ENCODE data around the gene TNS3.

The TNS3 gene

DNA sequence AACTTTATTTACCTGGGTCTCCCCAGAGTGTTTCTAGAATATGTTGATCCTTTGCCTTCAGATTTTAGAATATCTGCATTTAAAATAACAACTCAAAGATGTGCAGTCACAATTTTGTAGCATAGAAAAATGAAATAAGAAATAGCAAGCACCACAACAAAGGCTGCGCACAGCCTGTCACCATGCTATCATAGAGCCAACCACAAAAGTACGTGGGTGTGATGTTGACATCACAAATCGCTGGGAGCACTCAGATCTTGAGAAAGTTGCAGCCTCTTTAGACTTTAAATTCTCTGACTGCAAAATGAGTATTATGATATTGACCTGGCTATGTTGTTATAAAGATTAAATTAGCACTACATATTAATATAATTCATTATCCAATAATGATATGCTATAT is 177.9 kb downstream of the TNS3 start:
- no peak overlapping the region for H3K4me3 ChIP-seq (ENCODE audit: control insufficient read depth, low read depth, low read length)
- no peak for DNase-seq (ENCODE audit: low read depth)
- no peak for TF ChIP-seq CTCF (IDR thresholded peaks at IDR 0.05; ENCODE audit: control insufficient read depth, insufficient read depth, low read depth, low read length, missing control alignments)

DNA sequence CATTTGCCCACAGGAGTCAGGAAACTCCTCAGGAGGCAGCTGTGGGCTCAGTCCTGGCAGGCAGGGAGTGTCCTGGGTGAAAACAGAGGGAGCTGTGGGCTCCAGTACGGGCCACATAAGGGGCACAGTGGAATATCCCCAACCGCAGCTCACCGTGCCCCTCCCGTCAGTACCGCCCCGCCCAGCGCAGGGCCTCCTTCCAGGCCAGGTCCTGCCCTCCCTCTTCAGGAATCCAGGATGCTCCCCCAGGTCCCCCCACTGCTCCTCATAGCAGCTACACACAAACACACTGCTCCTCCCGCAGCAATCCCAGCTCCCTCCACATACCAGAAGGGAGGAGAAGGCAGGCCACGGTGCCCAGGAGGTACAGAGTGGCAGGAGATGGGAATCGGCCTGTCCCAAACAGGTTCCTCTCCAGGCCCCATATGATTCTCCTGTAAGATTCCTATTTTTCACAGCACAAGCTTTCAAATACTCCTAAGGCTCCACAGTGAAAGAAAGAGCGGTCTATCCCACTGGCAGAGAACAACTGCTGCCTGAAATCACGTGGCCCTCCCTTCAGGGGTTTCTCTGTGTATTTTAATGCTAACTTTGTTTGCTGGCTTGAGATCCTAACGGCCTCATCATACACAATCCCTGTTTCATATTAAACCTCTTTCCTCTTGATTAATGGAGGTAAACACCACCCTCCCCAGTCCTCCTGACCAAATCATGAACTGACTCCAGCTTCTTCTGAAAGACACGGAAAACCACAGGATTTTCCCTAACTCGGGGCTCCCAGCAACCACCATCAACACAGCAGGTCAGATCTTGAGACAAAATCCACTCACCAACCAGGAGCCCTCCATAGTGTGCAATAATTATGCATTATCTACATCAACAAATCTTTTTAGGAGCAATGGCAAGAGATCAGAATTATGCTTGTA is 178.7 kb downstream of the TNS3 start:
- H3K4me3 ChIP-seq (ENCODE audit: control insufficient read depth, low read depth, low read length): no peak overlapping the region
- no peak for DNase-seq (ENCODE audit: low read depth)
- TF ChIP-seq CTCF (IDR thresholded peaks at IDR 0.05; ENCODE audit: control insufficient read depth, insufficient read depth, low read depth, low read length, missing control alignments): no peak

- TF ChIP-seq CTCF (IDR thresholded peaks at IDR 0.05; ENCODE audit: control insufficient read depth, insufficient read depth, low read depth, low read length, missing control alignments): no peak
- no peak for DNase-seq (ENCODE audit: low read depth)
- no peak overlapping the region for H3K4me3 ChIP-seq (ENCODE audit: control insufficient read depth, low read depth, low read length)
These were observed 180.0 kb downstream of the TNS3 start for GRCh38 chr7:47401611-47402570.

- TF ChIP-seq CTCF (IDR thresholded peaks at IDR 0.05; ENCODE audit: control insufficient read depth, insufficient read depth, low read depth, low read length, missing control alignments): no peak
- H3K4me3 ChIP-seq (ENCODE audit: control insufficient read depth, low read depth, low read length): no peak overlapping the region
- no peak for DNase-seq (ENCODE audit: low read depth)
These were observed 181.1 kb downstream of the TNS3 start for GRCh38 chr7:47400741-47401206.

DNA sequence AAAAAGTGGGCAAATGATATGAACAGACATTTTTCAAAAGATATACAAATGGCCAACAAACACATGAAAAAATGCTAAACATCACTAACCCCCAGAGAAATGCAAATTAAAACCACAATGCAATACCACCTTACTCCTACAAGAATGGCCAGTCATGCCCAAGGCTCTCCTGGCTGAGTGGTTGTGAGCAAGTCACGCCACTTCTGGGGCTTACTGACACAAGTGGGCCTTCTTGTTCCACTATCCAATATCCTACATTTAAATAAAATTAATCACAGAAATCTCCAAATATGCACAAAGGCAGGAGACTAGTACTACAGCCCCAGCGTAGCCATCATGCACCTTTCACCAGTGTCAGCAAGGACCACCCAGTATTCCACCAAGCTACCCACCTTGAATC is 181.9 kb downstream of the TNS3 start:
- H3K4me3 ChIP-seq (ENCODE audit: control insufficient read depth, low read depth, low read length): no peak overlapping the region
- TF ChIP-seq CTCF (IDR thresholded peaks at IDR 0.05; ENCODE audit: control insufficient read depth, insufficient read depth, low read depth, low read length, missing control alignments): no peak
- no peak for DNase-seq (ENCODE audit: low read depth)

GRCh38 chr7:47394751-47395252 is 187.1 kb downstream of the TNS3 start:
- no peak for DNase-seq (ENCODE audit: low read depth)
- TF ChIP-seq CTCF (IDR thresholded peaks at IDR 0.05; ENCODE audit: control insufficient read depth, insufficient read depth, low read depth, low read length, missing control alignments): no peak
- no peak overlapping the region for H3K4me3 ChIP-seq (ENCODE audit: control insufficient read depth, low read depth, low read length)
